HEK293 (cell line): Measurements from ENCODE around the gene ATP6V1G1.

ENCODE experiments used
- CTCF ChIA-PET: fragments of 350-600 bp; formaldehyde crosslinking; extraction: SDS; loops from one replicate; lab custom pipeline; 2021; ENCODE audit warnings: antibody characterized with exemption; lab: Yijun Ruan, JAX
- POLR2A ChIA-PET: fragments of 300-600 bp; formaldehyde crosslinking; extraction: SDS; loops from one replicate; lab custom pipeline; 2020; ENCODE audit warnings: antibody characterized with exemption, inconsistent platforms; lab: Yijun Ruan, JAX
- H3K27ac ChIP-seq: fragments of 200-500 bp; sonication (Bioruptor generic); 2 replicates; pipeline ENCODE4 v1.5.1; 2014; ENCODE audit warnings: low read depth, low read length, control low read depth, inconsistent platforms; ENCODE audit errors: extremely low read depth
- H3K36me3 ChIP-seq, 2 experiments: fragments of 200-500 bp in 1 of 2; sonication (Bioruptor generic) in 1 of 2; 1 replicate in 1 of 2; 2 replicates in 1 of 2; pipeline ENCODE4 v1.5.1; 2014 to 2017; ENCODE audit warnings: inconsistent platforms in 2 of 2, low read length in 2 of 2; ENCODE audit not compliant: control insufficient read depth in 2 of 2, insufficient read depth in 1 of 2
- H3K4me1 ChIP-seq: fragments of 200-500 bp; sonication (Bioruptor generic); 2 replicates; pipeline ENCODE4 v1.5.1; 2014; ENCODE audit warnings: mild to moderate bottlenecking, low read length, inconsistent platforms; ENCODE audit not compliant: control insufficient read depth, insufficient read depth
- H3K4me3 ChIP-seq: 2 replicates; pipeline ENCODE4 v1.5.1; 2011; ENCODE audit warnings: low read depth, mild to moderate bottlenecking, control low read depth, low read length, moderate library complexity
- H3K9me3 ChIP-seq: fragments of 200-500 bp; sonication (Bioruptor generic); 2 replicates; pipeline ENCODE4 v1.5.1; 2014; ENCODE audit warnings: low read depth, low read length, inconsistent platforms; ENCODE audit not compliant: control insufficient read depth, insufficient read depth
- AEBP2 ChIP-seq: fragments of 450-650 bp; formaldehyde crosslinking; IDR thresholded peaks from 2 replicates; pipeline ENCODE4 v1.5.1; 2016; ENCODE audit warnings: missing biosample characterization, missing genetic modification characterization, borderline replicate concordance
- GFI1B ChIP-seq: fragments of 450-650 bp; formaldehyde crosslinking; IDR thresholded peaks from 2 replicates; pipeline ENCODE4 v1.5.1; 2016; ENCODE audit warnings: missing biosample characterization, missing genetic modification characterization
- KLF17 ChIP-seq: fragments of 450-650 bp; formaldehyde crosslinking; IDR thresholded peaks from 2 replicates; pipeline ENCODE4 v1.5.1; 2016; ENCODE audit warnings: missing biosample characterization, missing genetic modification characterization
- TRIM28 ChIP-seq: IDR thresholded peaks from 2 replicates; pipeline ENCODE4 v1.6.1; 2011; ENCODE audit warnings: low read length, control low read depth, borderline replicate concordance
- ZBTB49 ChIP-seq: fragments of 450-650 bp; formaldehyde crosslinking; IDR thresholded peaks from 2 replicates; pipeline ENCODE4 v1.5.1; 2016; ENCODE audit warnings: missing biosample characterization, missing genetic modification characterization, low read depth
- ZEB2 ChIP-seq: fragments of 450-650 bp; formaldehyde crosslinking; IDR thresholded peaks from 2 replicates; pipeline ENCODE4 v1.5.1; 2016; ENCODE audit warnings: missing biosample characterization, missing genetic modification characterization
- ZNF19 ChIP-seq: fragments of 450-650 bp; formaldehyde crosslinking; IDR thresholded peaks from 2 replicates; pipeline ENCODE4; 2016; ENCODE audit warnings: missing biosample characterization, missing genetic modification characterization, low read depth
- ZNF211 ChIP-seq: fragments of 450-650 bp; formaldehyde crosslinking; IDR thresholded peaks from 2 replicates; pipeline ENCODE4 v1.5.1; 2016; ENCODE audit warnings: low read depth, missing biosample characterization, missing genetic modification characterization
- ZNF221 ChIP-seq: fragments of 450-650 bp; formaldehyde crosslinking; IDR thresholded peaks from 2 replicates; pipeline ENCODE4 v1.5.1; 2017; ENCODE audit warnings: missing biosample characterization, missing genetic modification characterization, borderline replicate concordance
- ZNF266 ChIP-seq: fragments of 450-650 bp; formaldehyde crosslinking; IDR thresholded peaks from 2 replicates; pipeline ENCODE4 v1.5.1; 2016; ENCODE audit warnings: missing biosample characterization, missing genetic modification characterization, low read depth
- ZNF324 ChIP-seq: fragments of 450-650 bp; formaldehyde crosslinking; IDR thresholded peaks from 2 replicates; pipeline ENCODE4 v1.5.1; 2016; ENCODE audit warnings: missing biosample characterization, missing genetic modification characterization
- ZNF366 ChIP-seq: fragments of 450-650 bp; formaldehyde crosslinking; conservative IDR thresholded peaks from 2 replicates; pipeline ENCODE4 v1.5.1; 2016; ENCODE audit warnings: missing biosample characterization, missing genetic modification characterization
- ZNF404 ChIP-seq: fragments of 450-650 bp; formaldehyde crosslinking; IDR thresholded peaks from 2 replicates; pipeline ENCODE4 v1.5.1; 2017; ENCODE audit warnings: missing biosample characterization, missing genetic modification characterization
- ZNF433 ChIP-seq: fragments of 450-650 bp; formaldehyde crosslinking; IDR thresholded peaks from 2 replicates; pipeline ENCODE4 v1.5.1; 2016; ENCODE audit warnings: missing biosample characterization, missing genetic modification characterization, low read depth
- ZNF514 ChIP-seq: fragments of 450-650 bp; formaldehyde crosslinking; IDR thresholded peaks from 2 replicates; pipeline ENCODE4 v1.5.1; 2016; ENCODE audit warnings: missing biosample characterization, missing genetic modification characterization
- ZNF549 ChIP-seq: fragments of 450-650 bp; IDR thresholded peaks from 2 replicates; pipeline ENCODE4 v1.5.1; 2018; ENCODE audit warnings: missing biosample characterization, missing genetic modification characterization, mild to moderate bottlenecking, inconsistent platforms, moderate library complexity
- ZNF571 ChIP-seq: fragments of 450-650 bp; formaldehyde crosslinking; IDR thresholded peaks from 2 replicates; pipeline ENCODE4 v1.5.0; 2017; ENCODE audit warnings: missing biosample characterization, missing genetic modification characterization
- ZNF580 ChIP-seq: fragments of 450-650 bp; formaldehyde crosslinking; IDR thresholded peaks from 2 replicates; pipeline ENCODE4 v1.5.1; 2016; ENCODE audit warnings: missing biosample characterization, missing genetic modification characterization
- ZNF621 ChIP-seq: fragments of 450-650 bp; formaldehyde crosslinking; IDR thresholded peaks from 2 replicates; pipeline ENCODE4 v1.5.1; 2017; ENCODE audit warnings: missing biosample characterization, missing genetic modification characterization
- ZNF664 ChIP-seq: fragments of 450-650 bp; formaldehyde crosslinking; IDR thresholded peaks from 2 replicates; pipeline ENCODE4 v1.5.1; 2016; ENCODE audit warnings: missing biosample characterization, missing genetic modification characterization
- ZNF677 ChIP-seq: fragments of 450-650 bp; IDR thresholded peaks from 2 replicates; pipeline ENCODE4 v1.5.0; 2018; ENCODE audit warnings: missing biosample characterization, mild to moderate bottlenecking, missing genetic modification characterization, moderate library complexity
- ZNF692 ChIP-seq: fragments of 450-650 bp; formaldehyde crosslinking; IDR thresholded peaks from 2 replicates; pipeline ENCODE4 v1.5.1; 2016; ENCODE audit warnings: missing biosample characterization, missing genetic modification characterization
- ZNF701 ChIP-seq: fragments of 450-650 bp; formaldehyde crosslinking; IDR thresholded peaks from 2 replicates; pipeline ENCODE4 v1.5.1; 2016; ENCODE audit warnings: missing biosample characterization, missing genetic modification characterization
- ZNF707 ChIP-seq: fragments of 450-650 bp; formaldehyde crosslinking; IDR thresholded peaks from 2 replicates; pipeline ENCODE4 v1.5.1; 2016; ENCODE audit warnings: missing biosample characterization, missing genetic modification characterization
- ZNF768 ChIP-seq: fragments of 450-650 bp; formaldehyde crosslinking; IDR thresholded peaks from 2 replicates; pipeline ENCODE4 v1.5.1; 2018; ENCODE audit warnings: missing biosample characterization, mild to moderate bottlenecking, missing genetic modification characterization
- ZXDB ChIP-seq: fragments of 450-650 bp; formaldehyde crosslinking; IDR thresholded peaks from 2 replicates; pipeline ENCODE4 v1.5.1; 2016; ENCODE audit warnings: missing biosample characterization, missing genetic modification characterization

ATP6V1G1 gene

GRCh38 chr9:114571391-114571790 lies 16.2 kb upstream of the ATP6V1G1 start:
- Histone ChIP-seq H3K4me3 (no peak overlapping the region), H3K4me1 (no peaks in the 10 kb centered on the region), H3K27ac (no peak overlapping the region), H3K36me3 (no peaks in the 10 kb centered on the region), H3K9me3 (no peaks in the 10 kb centered on the region)
- ChIA-PET POLR2A (interaction anchor here (1.5 kb wide), 1 partner anchor 16 kb away, joined by 5 read pairs; the partner anchor contains the start of gene ATP6V1G1), CTCF (interaction anchor here (0.6 kb wide), 1 partner anchor 70 kb away, joined by 3 read pairs; no protein-coding TSS in a partner anchor)
- no peak for TF ChIP-seq ZNF692 (tag by site-specific recombination)

GRCh38 chr9:114572199-114572598 lies 15.4 kb upstream of the ATP6V1G1 start:
- Histone ChIP-seq H3K4me3 (no peak overlapping the region), H3K36me3 (no peaks in the 10 kb centered on the region), H3K4me1 (no peaks in the 10 kb centered on the region), H3K27ac (no peak overlapping the region)
- POLR2A ChIA-PET: interaction anchor here (1.5 kb wide), 1 partner anchor 16 kb away, joined by 5 read pairs; the partner anchor contains the start of gene ATP6V1G1
- TF ChIP-seq ZNF404 (tag by site-specific recombination) (no peak), TRIM28 (no peak), ZNF211 (tag by site-specific recombination) (no peak), ZXDB (tag by site-specific recombination) (no peak), ZNF580 (tag by site-specific recombination) (no peak), ZNF514 (tag by site-specific recombination) (no peak), ZBTB49 (no peak), ZNF19 (tag by site-specific recombination) (no peak)
- TF ChIP-seq, all 188 proteins: peak for 0
- H3K9me3 ChIP-seq: no peaks in the 10 kb centered on the region
- CTCF ChIA-PET: interaction anchor here (0.6 to 0.7 kb wide), 2 partner anchors 33 to 138 kb away, joined by 3 read pairs; no protein-coding TSS in a partner anchor

GRCh38 chr9:114574438-114574837 lies 13.1 kb upstream of the ATP6V1G1 start:
- no peak overlapping the region for H3K4me3 ChIP-seq
- ChIA-PET CTCF (interaction anchor here (0.7 kb wide), 1 partner anchor 17 kb away, joined by 6 read pairs; no protein-coding TSS in a partner anchor), POLR2A (interaction anchor here (4.3 kb wide), 1 partner anchor 13 kb away, joined by 20 read pairs; the partner anchor contains the start of gene ATP6V1G1)
- no peaks in the 10 kb centered on the region for H3K36me3 ChIP-seq
- no peak overlapping the region for H3K27ac ChIP-seq
- H3K4me1 ChIP-seq: no peaks in the 10 kb centered on the region
- H3K9me3 ChIP-seq: no peaks in the 10 kb centered on the region
- TF ChIP-seq KLF17 (tag by site-specific recombination) (no peak), ZNF701 (tag by site-specific recombination) (no peak), ZNF366 (tag by site-specific recombination) (no peak), ZNF433 (tag by site-specific recombination) (no peak), ZNF324 (no peak), ZNF677 (tag by site-specific recombination) (no peak), ZNF621 (tag by site-specific recombination) (no peak), ZEB2 (no peak), ZNF571 (no peak), ZNF707 (no peak), ZNF549 (tag by site-specific recombination) (no peak), ZNF19 (tag by site-specific recombination) (no peak), GFI1B (tag by site-specific recombination) (no peak), ZNF664 (tag by site-specific recombination) (no peak), AEBP2 (tag by site-specific recombination) (no peak), ZNF768 (no peak), ZNF266 (tag by site-specific recombination) (no peak), ZNF221 (no peak)
